ENCODE measurements around the gene IFI44. TPM values are rescaled to one million over a fixed set of nuclear protein-coding genes. Genes with fewer than 3 reads are reported as not detected.

The IFI44 gene
- total RNA-seq, 1 donor from 2014 or later, result not detected

DNA sequence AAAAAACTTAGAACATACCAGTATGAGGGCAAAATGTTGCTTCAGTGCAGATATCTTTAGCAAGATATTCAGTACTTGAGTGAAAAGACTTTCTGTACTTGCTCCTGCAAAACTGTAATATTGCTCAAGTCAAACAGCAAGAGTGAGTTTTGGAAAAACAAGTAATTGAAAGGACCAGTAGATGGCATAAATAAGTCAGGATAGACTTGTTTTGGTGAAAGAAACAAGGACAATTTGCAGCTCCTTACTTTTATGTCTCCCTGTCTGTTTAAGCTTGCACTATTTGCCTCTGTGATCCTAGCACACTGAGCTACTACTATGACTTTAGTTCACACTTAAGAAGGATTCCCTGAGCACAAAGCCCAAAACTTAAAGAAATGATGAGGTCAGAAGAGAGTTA lies 39.1 kb downstream of the IFI44 start:
- Histone ChIP-seq H3K4me2 (no peak overlapping the region), H3F3A (ENCODE audit: low read depth) (no peaks in the 10 kb centered on the region), H3K9ac (no peak overlapping the region), H3K36me3 (no peaks in the 10 kb centered on the region), H3K27me3 (no peaks in the 10 kb centered on the region), H2AFZ (replicated peaks) (no peak overlapping the region), H3K9me3 (ENCODE audit: low read depth) (no peaks in the 10 kb centered on the region), H3K27ac (no peak overlapping the region), H4K20me1 (ENCODE audit: low read depth) (no peaks in the 10 kb centered on the region), H3K79me2 (ENCODE audit: low read depth) (no peaks in the 10 kb centered on the region), H3K4me3 (no peak overlapping the region), H3K4me1 (no peaks in the 10 kb centered on the region)
- no peaks in the 10 kb centered on the region for H3K9me3 Mint-ChIP-seq
- no peaks in the 10 kb centered on the region for H3K36me3 Mint-ChIP-seq
- H3K4me1 Mint-ChIP-seq, result no peaks in the 10 kb centered on the region
- DNase-seq (ENCODE audit: low spot score), result no peak
- no peaks in the 10 kb centered on the region for H3K27me3 Mint-ChIP-seq (ENCODE audit: insufficient read depth, low read depth)
- TF ChIP-seq, protein P1, sequence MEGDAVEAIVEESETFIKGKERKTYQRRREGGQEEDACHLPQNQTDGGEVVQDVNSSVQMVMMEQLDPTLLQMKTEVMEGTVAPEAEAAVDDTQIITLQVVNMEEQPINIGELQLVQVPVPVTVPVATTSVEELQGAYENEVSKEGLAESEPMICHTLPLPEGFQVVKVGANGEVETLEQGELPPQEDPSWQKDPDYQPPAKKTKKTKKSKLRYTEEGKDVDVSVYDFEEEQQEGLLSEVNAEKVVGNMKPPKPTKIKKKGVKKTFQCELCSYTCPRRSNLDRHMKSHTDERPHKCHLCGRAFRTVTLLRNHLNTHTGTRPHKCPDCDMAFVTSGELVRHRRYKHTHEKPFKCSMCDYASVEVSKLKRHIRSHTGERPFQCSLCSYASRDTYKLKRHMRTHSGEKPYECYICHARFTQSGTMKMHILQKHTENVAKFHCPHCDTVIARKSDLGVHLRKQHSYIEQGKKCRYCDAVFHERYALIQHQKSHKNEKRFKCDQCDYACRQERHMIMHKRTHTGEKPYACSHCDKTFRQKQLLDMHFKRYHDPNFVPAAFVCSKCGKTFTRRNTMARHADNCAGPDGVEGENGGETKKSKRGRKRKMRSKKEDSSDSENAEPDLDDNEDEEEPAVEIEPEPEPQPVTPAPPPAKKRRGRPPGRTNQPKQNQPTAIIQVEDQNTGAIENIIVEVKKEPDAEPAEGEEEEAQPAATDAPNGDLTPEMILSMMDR (IDR thresholded peaks at IDR 0.05), result no peak
- TF ChIP-seq EZH2 (IDR thresholded peaks at IDR 0.05) (no peak), EZH2phosphoT487 (IDR thresholded peaks at IDR 0.05) (no peak)
- no peak overlapping the region for H3K4me3 Mint-ChIP-seq
- no peak overlapping the region for H3K27ac Mint-ChIP-seq

DNA sequence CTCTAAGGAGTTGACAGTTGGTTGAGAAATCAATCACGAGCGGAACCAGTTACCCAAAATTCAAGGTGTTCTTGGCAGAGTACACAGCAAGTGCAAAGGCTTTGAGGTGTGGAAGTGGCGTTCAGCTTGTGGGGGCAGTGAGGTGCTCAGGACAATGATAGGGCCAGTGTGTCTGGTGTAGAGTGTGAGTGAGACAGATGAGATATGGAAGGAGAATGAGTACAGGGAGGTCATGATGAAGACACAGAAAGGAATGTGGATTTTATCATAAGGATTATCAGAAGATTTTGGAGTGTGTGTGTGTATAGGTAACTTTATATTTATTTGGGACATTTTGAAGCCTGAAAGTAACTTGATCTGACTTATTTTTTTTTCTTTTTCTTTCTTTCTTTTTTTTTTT lies 40.9 kb downstream of the IFI44 start:
- Histone ChIP-seq H3K4me3 (no peak overlapping the region), H4K20me1 (ENCODE audit: low read depth) (no peaks in the 10 kb centered on the region), H2AFZ (replicated peaks) (no peak overlapping the region), H3K79me2 (ENCODE audit: low read depth) (no peaks in the 10 kb centered on the region), H3K4me2 (no peak overlapping the region), H3K27ac (no peak overlapping the region), H3K27me3 (no peaks in the 10 kb centered on the region), H3K36me3 (no peaks in the 10 kb centered on the region), H3K4me1 (no peaks in the 10 kb centered on the region), H3F3A (ENCODE audit: low read depth) (no peaks in the 10 kb centered on the region), H3K9ac (no peak overlapping the region), H3K9me3 (ENCODE audit: low read depth) (no peaks in the 10 kb centered on the region)
- H3K9me3 Mint-ChIP-seq, result no peaks in the 10 kb centered on the region
- no peak for DNase-seq (ENCODE audit: low spot score)
- no peak for TF ChIP-seq EZH2 (IDR thresholded peaks at IDR 0.05)
- TF ChIP-seq, protein P1 (IDR thresholded peaks at IDR 0.05), result no peak
- no peak for TF ChIP-seq EZH2phosphoT487 (IDR thresholded peaks at IDR 0.05)
- H3K4me1 Mint-ChIP-seq, result no peaks in the 10 kb centered on the region
- no peaks in the 10 kb centered on the region for H3K27me3 Mint-ChIP-seq (ENCODE audit: insufficient read depth, low read depth)
- H3K36me3 Mint-ChIP-seq, result no peaks in the 10 kb centered on the region
- no peak overlapping the region for H3K27ac Mint-ChIP-seq
- H3K4me3 Mint-ChIP-seq, result no peak overlapping the region

DNA sequence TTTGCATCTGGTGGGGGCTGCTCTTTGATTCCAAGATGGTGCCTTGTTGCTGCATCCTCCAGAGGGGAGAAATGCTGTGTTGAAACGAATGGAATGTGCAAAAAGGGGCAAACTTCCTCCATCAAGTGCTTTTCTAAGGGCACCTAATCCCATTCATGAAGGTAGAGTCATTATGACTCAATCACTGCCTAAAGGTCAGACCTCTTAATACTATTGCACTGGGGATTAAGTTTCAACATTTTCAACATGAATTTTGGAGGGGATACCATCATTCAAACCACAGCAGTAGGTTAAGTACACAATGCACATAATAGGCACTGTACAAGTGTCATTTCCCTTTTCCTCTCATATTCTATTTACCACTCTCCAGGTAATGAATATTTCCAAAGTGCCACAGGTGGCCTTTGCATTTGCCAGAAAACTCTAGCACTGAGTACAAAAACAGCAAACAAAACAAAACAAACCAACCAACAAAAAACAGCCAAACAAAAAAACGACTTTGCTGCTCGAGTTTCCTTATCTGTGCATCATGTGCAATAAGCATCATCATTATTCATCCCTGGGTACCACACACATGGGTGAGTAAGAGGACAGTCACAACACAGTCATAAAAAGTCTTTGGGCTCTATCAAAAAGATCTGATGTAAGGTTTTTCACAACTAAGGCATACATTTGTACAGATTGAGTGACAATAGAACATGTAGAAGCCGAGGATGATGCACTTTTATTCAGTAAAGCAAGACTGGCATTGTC lies 42.5 kb downstream of the IFI44 start:
- Histone ChIP-seq H3K36me3 (no peaks in the 10 kb centered on the region), H3K9ac (no peak overlapping the region), H3F3A (ENCODE audit: low read depth) (no peaks in the 10 kb centered on the region), H4K20me1 (ENCODE audit: low read depth) (no peaks in the 10 kb centered on the region), H3K27ac (no peak overlapping the region), H3K4me3 (no peak overlapping the region), H3K4me2 (no peak overlapping the region), H3K79me2 (ENCODE audit: low read depth) (no peaks in the 10 kb centered on the region), H3K4me1 (no peaks in the 10 kb centered on the region), H3K27me3 (no peaks in the 10 kb centered on the region), H2AFZ (replicated peaks) (no peak overlapping the region), H3K9me3 (ENCODE audit: low read depth) (no peaks in the 10 kb centered on the region)
- no peak overlapping the region for H3K4me3 Mint-ChIP-seq
- no peaks in the 10 kb centered on the region for H3K36me3 Mint-ChIP-seq
- H3K27me3 Mint-ChIP-seq (ENCODE audit: insufficient read depth, low read depth), result no peaks in the 10 kb centered on the region
- H3K9me3 Mint-ChIP-seq, result no peaks in the 10 kb centered on the region
- no peak for TF ChIP-seq EZH2phosphoT487 (IDR thresholded peaks at IDR 0.05)
- TF ChIP-seq, protein P1 (IDR thresholded peaks at IDR 0.05), result no peak
- TF ChIP-seq EZH2 (IDR thresholded peaks at IDR 0.05), result no peak
- no peak overlapping the region for H3K27ac Mint-ChIP-seq
- no peaks in the 10 kb centered on the region for H3K4me1 Mint-ChIP-seq
- DNase-seq (ENCODE audit: low spot score), result no peak

All from neural progenitor cell (in vitro differentiated cells).